Stimulated activated CD4-positive, alpha-beta T cell treated with anti-CD3 and anti-CD28 coated beads, Interleukin-4, amount 100 ng/mL, for 4 hours (primary cell): ENCODE results near the gene KRT76.

Source experiments
- DNase-seq, 2 experiments: peaks; one replicate each; pipeline ENCODE4 v3.0.0-alpha.2; 2020

The KRT76 gene

DNA sequence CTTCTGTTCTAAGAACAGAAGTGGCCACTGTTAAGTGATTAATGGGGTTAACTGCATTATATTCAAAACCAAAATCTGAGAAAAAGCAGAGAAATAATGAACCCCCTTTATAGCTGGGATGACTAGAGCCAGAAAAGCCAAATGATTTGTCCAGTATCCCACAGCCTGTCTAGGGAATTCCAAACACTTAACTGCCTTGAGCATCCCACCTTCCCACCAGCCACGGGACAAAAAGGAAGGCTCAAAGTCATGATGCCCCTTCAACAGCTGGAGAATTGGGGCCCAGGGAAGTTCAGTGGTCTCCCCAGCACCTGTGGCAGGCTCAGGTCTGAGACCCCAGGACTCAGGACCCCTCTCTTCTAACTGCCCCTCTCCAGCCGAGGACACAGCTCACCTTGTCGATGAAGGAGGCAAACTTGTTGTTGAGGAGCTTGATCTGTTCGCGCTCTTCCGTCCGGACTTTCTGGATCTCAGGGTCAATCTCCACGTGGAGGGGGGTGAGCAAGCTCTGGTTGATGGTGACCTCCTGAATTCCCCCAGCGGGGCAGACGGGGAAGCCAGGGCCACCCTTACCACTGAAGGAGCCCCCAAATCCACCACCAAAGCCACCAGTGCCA lies 36.2 kb upstream of the KRT76 start:
- no peak for DNase-seq

- DNase-seq, result no peak
Measured at GRCh38 chr12:52812749-52813148, 35.6 kb upstream of the KRT76 start.

GRCh38 chr12:52812073-52812400 lies 34.9 kb upstream of the KRT76 start:
- no peak for DNase-seq

DNA sequence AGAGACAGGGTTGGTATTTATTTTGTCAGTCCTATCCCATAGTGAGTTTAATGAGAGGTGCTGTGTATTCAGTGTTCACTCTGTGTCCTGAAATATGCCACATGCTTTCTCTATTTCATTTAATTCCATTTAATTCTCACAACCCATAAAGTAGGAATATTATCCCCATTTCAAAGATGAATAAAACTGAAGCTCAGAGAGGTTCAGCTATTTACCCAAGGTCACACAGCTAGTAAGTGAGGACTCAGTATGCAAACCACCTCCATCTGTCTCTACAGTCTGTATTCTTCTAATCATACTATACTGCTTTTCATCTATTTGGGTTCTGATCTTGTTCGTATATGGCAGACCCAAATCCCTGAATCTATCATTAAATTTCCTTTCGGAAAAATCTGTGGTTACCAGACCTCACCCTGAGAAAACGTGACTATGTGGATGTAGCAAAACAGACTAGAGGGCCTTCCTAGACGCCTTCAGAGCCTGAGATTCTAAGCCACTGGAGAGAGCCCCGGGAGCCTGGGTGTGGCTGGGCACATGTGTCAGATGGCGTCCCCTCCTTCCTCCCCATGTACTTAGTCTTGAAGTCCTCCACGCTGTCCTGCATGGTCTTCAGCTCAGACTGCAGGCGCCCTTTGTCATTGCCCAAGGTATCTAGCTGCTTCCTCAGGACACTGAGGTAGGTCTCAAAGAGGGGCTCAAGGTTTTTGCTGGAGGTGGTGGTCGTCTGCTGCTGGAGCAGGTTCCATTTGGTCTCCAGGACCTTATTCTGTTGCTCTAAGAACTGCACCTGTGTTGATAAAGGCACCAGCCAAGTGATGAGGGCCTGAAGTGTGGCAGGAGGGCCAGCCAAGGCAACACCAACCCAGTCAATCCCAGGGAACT lies 34.3 kb upstream of the KRT76 start:
- DNase-seq, result no peak

GRCh38 chr12:52810554-52810953 lies 33.4 kb upstream of the KRT76 start:
- no peak for DNase-seq

- no peak for DNase-seq
Measured at GRCh38 chr12:52809166-52809565, 32.0 kb upstream of the KRT76 start.

DNA sequence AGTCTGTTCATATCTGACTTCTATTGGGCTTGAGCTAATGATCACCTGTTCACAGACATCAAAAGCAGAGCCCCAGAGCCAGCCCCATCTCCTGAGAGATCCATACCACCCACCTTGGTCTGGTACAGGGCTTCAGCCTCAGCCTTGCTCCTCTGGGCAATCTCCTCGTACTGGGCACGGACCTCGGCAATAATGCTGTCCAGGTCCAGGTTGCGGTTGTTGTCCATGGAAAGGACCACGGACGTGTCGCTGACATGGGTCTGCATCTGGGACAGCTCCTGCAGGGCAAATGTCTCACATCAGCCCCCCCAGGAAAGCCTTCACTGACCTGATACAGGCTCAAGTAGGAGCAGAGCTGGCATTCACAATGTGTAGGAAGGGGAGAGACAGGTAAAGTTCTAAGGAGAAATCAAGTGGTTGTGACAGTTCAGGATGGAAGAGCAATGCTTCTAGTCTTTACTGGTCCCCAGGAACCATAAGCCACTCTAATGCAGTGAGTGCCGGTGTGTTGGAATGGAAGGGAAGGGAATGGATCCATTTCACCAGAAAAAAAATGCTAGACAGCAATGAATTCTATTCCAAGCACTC lies 31.5 kb upstream of the KRT76 start:
- no peak for DNase-seq

DNA sequence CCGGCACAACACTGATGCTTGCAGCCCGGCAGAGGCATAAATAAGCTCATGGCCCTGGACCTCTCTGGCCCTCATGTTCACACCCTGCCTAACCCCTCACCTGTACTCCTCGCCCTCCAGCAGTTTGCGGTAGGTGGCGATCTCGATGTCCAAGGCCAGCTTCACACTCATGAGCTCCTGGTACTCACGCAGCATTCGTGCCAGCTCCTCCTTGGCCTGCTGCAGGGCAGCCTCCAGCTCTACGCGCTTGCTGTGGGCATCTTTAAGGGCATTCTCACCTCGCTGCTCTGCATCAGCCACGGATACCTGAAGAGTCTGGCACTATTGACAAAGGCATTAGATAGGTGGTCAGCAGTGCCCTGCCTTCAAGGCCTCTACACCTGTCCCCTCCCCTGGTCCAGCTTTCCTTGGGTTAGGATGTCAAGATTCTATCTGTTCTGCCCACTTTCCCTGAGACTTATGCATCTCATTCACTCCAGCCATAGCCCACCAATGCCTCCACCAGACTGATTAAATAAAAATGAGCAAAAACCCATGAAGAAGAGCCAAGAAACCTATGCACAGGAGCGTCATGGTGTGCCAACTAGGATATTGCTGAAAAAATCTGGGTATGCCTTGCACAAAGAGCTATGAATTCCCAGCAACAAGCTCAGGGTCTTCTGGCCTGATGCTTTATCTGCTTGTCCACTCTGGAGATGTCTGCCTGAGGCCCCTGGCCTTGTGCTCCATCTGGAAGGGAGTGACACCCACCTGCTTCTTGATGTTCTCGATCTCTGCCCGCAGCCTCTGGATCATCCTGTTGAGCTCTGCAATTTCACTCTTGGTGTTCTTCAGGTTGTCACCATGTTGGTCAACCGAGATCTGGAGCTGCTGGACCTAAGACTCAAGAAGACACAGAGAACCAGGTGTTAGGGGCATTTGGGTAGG lies 30.7 kb upstream of the KRT76 start:
- no peak for DNase-seq

DNA sequence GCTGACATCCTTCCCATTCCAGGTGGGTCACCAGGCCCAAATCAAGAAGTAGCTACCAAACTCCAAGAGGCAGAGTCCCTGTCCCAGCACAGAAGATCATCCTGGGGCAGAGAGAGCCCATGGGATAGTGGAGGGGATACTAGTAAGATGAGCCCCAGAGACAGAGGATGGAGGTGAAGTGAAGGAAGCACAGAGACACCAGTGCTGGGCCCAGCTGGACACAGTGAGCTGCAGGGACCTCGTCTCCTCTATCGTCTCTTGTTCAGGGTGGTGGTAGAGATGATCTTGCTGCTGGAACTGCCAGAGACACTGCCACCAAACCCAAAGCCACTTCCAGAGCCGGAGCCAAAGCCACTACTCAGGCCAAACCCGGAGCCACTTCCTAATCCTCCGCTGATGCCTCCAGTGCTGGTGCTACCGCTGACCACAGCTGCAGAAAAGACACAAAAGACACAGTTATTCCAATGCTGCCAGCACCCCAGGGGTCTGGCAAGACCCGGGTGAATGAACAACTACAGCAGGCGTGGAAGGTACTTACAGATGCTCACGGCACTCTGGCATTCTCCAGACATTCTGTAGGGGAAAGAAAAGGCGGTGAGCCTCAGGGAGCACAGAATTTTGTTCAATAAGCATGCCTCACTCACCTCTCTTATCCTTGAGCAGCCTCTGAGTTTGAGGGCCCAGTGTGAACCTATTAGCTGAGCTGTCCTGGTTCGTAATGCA lies 29.8 kb upstream of the KRT76 start:
- no peak for DNase-seq

- DNase-seq, result no peak
Measured at GRCh38 chr12:52806169-52806811, 29.1 kb upstream of the KRT76 start.

DNA sequence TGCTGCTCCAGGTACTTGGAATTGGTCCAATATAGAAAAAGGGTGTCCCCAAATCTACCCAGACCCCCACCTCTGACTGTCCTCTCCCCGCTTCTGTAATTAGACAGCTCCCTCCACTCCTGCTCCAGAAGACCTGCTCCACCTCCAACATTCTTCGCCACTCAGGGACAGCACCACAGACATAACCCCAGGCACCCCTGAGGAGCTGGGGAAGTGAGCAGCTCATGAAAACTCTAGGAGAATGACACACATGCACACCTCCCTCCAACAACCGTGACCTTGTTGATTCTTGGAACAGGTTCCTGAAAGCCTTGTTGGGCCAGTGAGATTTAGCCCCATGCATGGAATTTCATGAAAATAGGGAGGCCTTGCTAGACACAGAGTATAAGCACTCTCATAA lies 28.6 kb upstream of the KRT76 start:
- DNase-seq, result no peak

DNA sequence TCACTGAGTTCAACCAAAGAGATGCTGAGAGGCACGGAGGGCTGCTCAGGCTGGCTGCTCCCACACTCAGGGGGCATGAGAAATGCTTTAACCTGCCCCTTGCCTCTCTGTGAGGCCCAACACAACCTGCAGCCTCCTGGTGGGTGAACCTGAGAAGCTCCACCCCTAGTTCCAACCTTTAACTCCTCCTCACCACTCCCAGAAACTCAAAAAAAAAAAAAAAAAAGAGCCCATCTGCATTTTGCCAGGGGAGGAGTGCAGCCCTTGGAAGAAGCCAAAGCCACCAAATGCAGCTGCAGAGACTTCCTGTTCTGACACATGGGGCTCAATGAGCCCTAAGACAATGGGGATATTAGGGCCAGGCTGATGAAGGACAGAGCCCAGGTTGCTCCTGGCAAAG lies 27.9 kb upstream of the KRT76 start:
- no peak for DNase-seq

GRCh38 chr12:52802442-52802841 lies 25.3 kb upstream of the KRT76 start:
- no peak for DNase-seq

DNA sequence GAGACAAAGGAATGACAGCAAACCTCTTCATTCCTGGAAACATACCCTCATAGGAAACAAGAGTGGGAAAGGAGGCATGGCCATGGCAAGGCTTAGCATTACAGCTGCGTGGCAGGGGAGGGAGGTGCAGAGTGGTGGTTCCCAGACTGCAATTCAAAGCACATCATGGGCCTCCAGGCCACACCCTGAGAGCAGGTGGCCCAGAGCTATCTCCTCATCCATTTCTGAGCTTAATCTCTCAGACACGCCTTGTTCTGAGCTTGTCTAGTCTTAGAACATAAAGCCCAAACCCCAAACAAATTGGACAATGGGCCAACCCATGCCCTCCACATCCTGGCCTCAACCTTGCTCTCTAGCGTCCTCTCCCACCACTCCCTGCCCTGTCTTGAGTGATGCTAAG lies 24.6 kb upstream of the KRT76 start:
- DNase-seq, result no peak

- DNase-seq, result no peak
Measured at GRCh38 chr12:52800259-52800917, 23.2 kb upstream of the KRT76 start.

DNA sequence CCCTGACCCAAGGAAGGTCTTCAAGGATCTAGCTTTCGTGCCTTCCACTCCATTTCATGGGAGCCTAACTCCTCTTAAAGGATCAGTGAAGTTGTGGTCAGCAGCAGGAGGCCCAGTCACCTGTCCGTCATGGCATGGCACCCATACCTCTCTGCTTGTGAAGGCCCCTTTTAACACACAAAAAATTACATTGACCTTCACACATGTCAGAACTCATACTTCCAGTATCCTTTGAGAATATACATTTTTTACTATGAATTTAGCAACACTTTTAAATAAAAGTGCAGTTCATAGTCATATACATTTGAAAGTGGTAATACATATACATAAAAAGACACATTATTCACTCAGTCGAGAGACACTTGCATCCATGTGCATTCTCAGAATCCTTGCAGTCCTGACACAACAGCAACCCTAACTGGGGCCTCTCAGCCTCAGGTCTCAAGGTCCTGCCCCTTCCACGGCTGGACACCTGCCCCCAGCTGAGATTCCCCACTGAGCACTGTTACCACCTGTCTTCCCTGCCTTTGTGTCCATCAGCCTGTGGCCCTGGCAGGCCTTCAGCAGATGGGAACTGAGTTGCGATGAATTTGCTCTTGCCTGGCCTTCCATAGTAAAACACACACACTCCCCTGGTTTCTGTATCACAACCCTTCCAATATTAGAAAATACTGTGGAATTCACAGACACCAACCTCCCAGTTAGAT lies 22.5 kb upstream of the KRT76 start:
- DNase-seq, result no peak

DNA sequence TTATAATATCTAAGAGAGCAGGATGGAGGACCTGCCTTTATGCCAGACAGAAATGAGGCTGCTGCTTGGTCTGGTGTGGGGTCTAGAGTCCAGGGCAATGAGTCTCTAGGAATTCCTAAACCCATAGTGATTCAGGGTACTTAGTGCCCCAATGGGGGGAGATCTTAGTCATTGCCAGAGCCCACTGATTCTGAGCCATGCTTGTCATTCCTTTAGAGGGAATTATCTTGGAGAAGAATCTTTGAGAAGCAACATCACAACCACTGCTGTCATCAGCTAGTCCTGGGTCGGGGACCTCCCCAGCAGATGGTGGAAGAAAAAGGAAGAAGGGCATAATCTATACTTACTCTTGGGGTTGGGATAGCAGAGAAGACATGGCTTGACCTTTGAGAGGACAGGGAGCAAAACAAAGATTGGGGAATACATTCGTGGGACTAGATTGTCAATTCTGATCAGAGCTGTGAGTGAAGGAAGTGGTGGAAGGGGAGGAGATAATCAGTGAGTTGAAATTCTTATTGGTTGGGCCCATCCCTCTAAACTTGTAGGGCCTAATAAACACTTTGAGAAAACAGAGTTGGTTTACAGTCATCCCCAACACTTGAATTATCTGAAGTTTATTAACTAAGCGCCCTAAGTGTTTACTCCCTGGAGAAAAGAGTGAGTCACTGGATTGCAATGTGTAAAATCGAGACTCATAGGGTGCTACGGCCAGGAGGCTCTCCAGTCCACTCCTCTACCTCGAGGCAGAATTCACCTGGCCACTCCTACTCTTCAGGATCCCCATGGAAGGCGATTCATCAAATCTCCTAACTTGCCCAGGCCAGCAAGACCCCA lies 21.7 kb upstream of the KRT76 start:
- no peak for DNase-seq

GRCh38 chr12:52798003-52798670 lies 21.0 kb upstream of the KRT76 start:
- DNase-seq, result no peak

DNA sequence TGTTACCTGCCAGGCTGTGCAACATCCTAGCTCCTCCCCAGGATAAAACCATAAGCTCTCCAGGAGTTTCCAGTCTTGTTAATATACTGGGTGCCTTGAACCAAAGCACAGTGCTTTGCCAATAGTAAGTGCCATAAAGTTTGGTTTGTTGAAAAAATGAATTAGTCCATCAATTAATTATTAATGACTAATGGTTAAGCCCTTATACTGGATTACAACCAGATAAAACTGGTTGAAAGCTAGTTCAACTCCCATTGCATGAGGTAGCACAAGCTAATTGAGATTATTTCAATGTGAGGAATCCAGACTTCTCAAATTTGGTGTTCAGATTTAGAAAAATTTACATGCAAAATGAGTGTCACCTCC lies 20.4 kb upstream of the KRT76 start:
- no peak for DNase-seq
